ENCODE data around the gene CHST3.
A peak's percentile ranks its signal among the peaks of the same experiment; 100 is the strongest.

Gene CHST3

GRCh38 chr10:72038458-72039001, 74.3 kb downstream of the CHST3 start:
- Histone ChIP-seq H3K27me3 (ENCODE audit: control insufficient read depth, insufficient read depth, low read length) (no peaks in the 10 kb centered on the region), H3K27ac (ENCODE audit: low read depth, low read length) (no peak overlapping the region), H3K4me1 (ENCODE audit: control insufficient read depth, insufficient read depth, low read length) (no peaks in the 10 kb centered on the region), H3K9ac (ENCODE audit: low read length) (no peak overlapping the region), H3K4me3 (ENCODE audit: low read length) (no peak overlapping the region), H3K36me3 (ENCODE audit: control insufficient read depth, insufficient read depth, low read length) (no peaks in the 10 kb centered on the region)

- Histone ChIP-seq H3K4me1 (ENCODE audit: control insufficient read depth, insufficient read depth, low read length) (peaks cover 2% of the 10 kb centered on the region), H3K27ac (ENCODE audit: low read depth, low read length) (no peak overlapping the region), H3K4me3 (ENCODE audit: low read length) (no peak overlapping the region)
Observed at GRCh38 chr10:72039377-72039776, 75.2 kb downstream of the CHST3 start.

GRCh38 chr10:72041491-72041890, 77.3 kb downstream of the CHST3 start:
- Histone ChIP-seq H3K36me3 (ENCODE audit: control insufficient read depth, insufficient read depth, low read length) (no peaks in the 10 kb centered on the region), H3K4me1 (ENCODE audit: control insufficient read depth, insufficient read depth, low read length) (peaks cover 7% of the 10 kb centered on the region), H3K27me3 (ENCODE audit: control insufficient read depth, insufficient read depth, low read length) (no peaks in the 10 kb centered on the region), H3K27ac (ENCODE audit: low read depth, low read length) (no peak overlapping the region), H3K9ac (ENCODE audit: low read length) (no peak overlapping the region), H3K4me3 (ENCODE audit: low read length) (no peak overlapping the region)

More at GRCh38 chr10:72039377-72039776, 75.2 kb downstream of the CHST3 start:
- Histone ChIP-seq H3K36me3 (ENCODE audit: control insufficient read depth, insufficient read depth, low read length) (no peaks in the 10 kb centered on the region), H3K9ac (ENCODE audit: low read length) (no peak overlapping the region), H3K27me3 (ENCODE audit: control insufficient read depth, insufficient read depth, low read length) (no peaks in the 10 kb centered on the region)

GRCh38 chr10:72043016-72043834, 79.0 kb downstream of the CHST3 start:
- peaks cover 7% of the 10 kb centered on the region for H3K4me1 ChIP-seq (ENCODE audit: control insufficient read depth, insufficient read depth, low read length)
- H3K27ac ChIP-seq (ENCODE audit: low read depth, low read length): no peak overlapping the region
- no peak overlapping the region for H3K4me3 ChIP-seq (ENCODE audit: low read length)
- H3K9ac ChIP-seq (ENCODE audit: low read length): no peak overlapping the region
- no peaks in the 10 kb centered on the region for H3K36me3 ChIP-seq (ENCODE audit: control insufficient read depth, insufficient read depth, low read length)
- no peaks in the 10 kb centered on the region for H3K27me3 ChIP-seq (ENCODE audit: control insufficient read depth, insufficient read depth, low read length)

- Histone ChIP-seq H3K4me3 (ENCODE audit: low read length) (no peak overlapping the region), H3K36me3 (ENCODE audit: control insufficient read depth, insufficient read depth, low read length) (no peaks in the 10 kb centered on the region), H3K27ac (ENCODE audit: low read depth, low read length) (peak overlapping the region; percentile 62), H3K27me3 (ENCODE audit: control insufficient read depth, insufficient read depth, low read length) (no peaks in the 10 kb centered on the region), H3K4me1 (ENCODE audit: control insufficient read depth, insufficient read depth, low read length) (peaks cover 7% of the 10 kb centered on the region), H3K9ac (ENCODE audit: low read length) (no peak overlapping the region)
Observed at GRCh38 chr10:72044417-72045041, 80.3 kb downstream of the CHST3 start.

- no peaks in the 10 kb centered on the region for H3K27me3 ChIP-seq (ENCODE audit: control insufficient read depth, insufficient read depth, low read length)
- H3K4me3 ChIP-seq (ENCODE audit: low read length): no peak overlapping the region
- no peak overlapping the region for H3K9ac ChIP-seq (ENCODE audit: low read length)
- peaks cover 7% of the 10 kb centered on the region for H3K4me1 ChIP-seq (ENCODE audit: control insufficient read depth, insufficient read depth, low read length)
- H3K36me3 ChIP-seq (ENCODE audit: control insufficient read depth, insufficient read depth, low read length): no peaks in the 10 kb centered on the region
- H3K27ac ChIP-seq (ENCODE audit: low read depth, low read length): no peak overlapping the region
Observed at GRCh38 chr10:72045586-72045985, 81.4 kb downstream of the CHST3 start.

- H3K27ac ChIP-seq (ENCODE audit: low read depth, low read length): no peak overlapping the region
- no peak overlapping the region for H3K9ac ChIP-seq (ENCODE audit: low read length)
- no peaks in the 10 kb centered on the region for H3K36me3 ChIP-seq (ENCODE audit: control insufficient read depth, insufficient read depth, low read length)
- H3K27me3 ChIP-seq (ENCODE audit: control insufficient read depth, insufficient read depth, low read length): no peaks in the 10 kb centered on the region
- no peak overlapping the region for H3K4me3 ChIP-seq (ENCODE audit: low read length)
- peaks cover 7% of the 10 kb centered on the region for H3K4me1 ChIP-seq (ENCODE audit: control insufficient read depth, insufficient read depth, low read length)
Observed at GRCh38 chr10:72048450-72049124, 84.4 kb downstream of the CHST3 start.

- Histone ChIP-seq H3K9ac (ENCODE audit: low read length) (no peak overlapping the region), H3K27ac (ENCODE audit: low read depth, low read length) (no peak overlapping the region), H3K4me3 (ENCODE audit: low read length) (no peak overlapping the region), H3K4me1 (ENCODE audit: control insufficient read depth, insufficient read depth, low read length) (peaks cover 5% of the 10 kb centered on the region), H3K27me3 (ENCODE audit: control insufficient read depth, insufficient read depth, low read length) (no peaks in the 10 kb centered on the region), H3K36me3 (ENCODE audit: control insufficient read depth, insufficient read depth, low read length) (no peaks in the 10 kb centered on the region)
Observed at GRCh38 chr10:72049472-72049871, 85.3 kb downstream of the CHST3 start.

GRCh38 chr10:72049969-72050781, 86.0 kb downstream of the CHST3 start:
- Histone ChIP-seq H3K4me1 (ENCODE audit: control insufficient read depth, insufficient read depth, low read length) (no peaks in the 10 kb centered on the region), H3K27me3 (ENCODE audit: control insufficient read depth, insufficient read depth, low read length) (no peaks in the 10 kb centered on the region), H3K4me3 (ENCODE audit: low read length) (no peak overlapping the region), H3K9ac (ENCODE audit: low read length) (no peak overlapping the region), H3K27ac (ENCODE audit: low read depth, low read length) (no peak overlapping the region), H3K36me3 (ENCODE audit: control insufficient read depth, insufficient read depth, low read length) (no peaks in the 10 kb centered on the region)

- Histone ChIP-seq H3K9ac (ENCODE audit: low read length) (no peak overlapping the region), H3K27me3 (ENCODE audit: control insufficient read depth, insufficient read depth, low read length) (no peaks in the 10 kb centered on the region), H3K27ac (ENCODE audit: low read depth, low read length) (no peak overlapping the region)
Observed at GRCh38 chr10:72050873-72051272, 86.7 kb downstream of the CHST3 start.

GRCh38 chr10:72053690-72054089, 89.5 kb downstream of the CHST3 start:
- no peaks in the 10 kb centered on the region for H3K4me1 ChIP-seq (ENCODE audit: control insufficient read depth, insufficient read depth, low read length)
- no peak overlapping the region for H3K9ac ChIP-seq (ENCODE audit: low read length)
- no peaks in the 10 kb centered on the region for H3K27me3 ChIP-seq (ENCODE audit: control insufficient read depth, insufficient read depth, low read length)
- H3K36me3 ChIP-seq (ENCODE audit: control insufficient read depth, insufficient read depth, low read length): no peaks in the 10 kb centered on the region
- no peak overlapping the region for H3K4me3 ChIP-seq (ENCODE audit: low read length)
- H3K27ac ChIP-seq (ENCODE audit: low read depth, low read length): no peak overlapping the region

More at GRCh38 chr10:72050873-72051272, 86.7 kb downstream of the CHST3 start:
- H3K4me3 ChIP-seq (ENCODE audit: low read length): no peak overlapping the region
- H3K36me3 ChIP-seq (ENCODE audit: control insufficient read depth, insufficient read depth, low read length): no peaks in the 10 kb centered on the region
- no peaks in the 10 kb centered on the region for H3K4me1 ChIP-seq (ENCODE audit: control insufficient read depth, insufficient read depth, low read length)

- H3K4me3 ChIP-seq (ENCODE audit: low read length): no peak overlapping the region
- H3K36me3 ChIP-seq (ENCODE audit: control insufficient read depth, insufficient read depth, low read length): no peaks in the 10 kb centered on the region
- H3K27ac ChIP-seq (ENCODE audit: low read depth, low read length): no peak overlapping the region
- H3K9ac ChIP-seq (ENCODE audit: low read length): no peak overlapping the region
- no peaks in the 10 kb centered on the region for H3K27me3 ChIP-seq (ENCODE audit: control insufficient read depth, insufficient read depth, low read length)
- H3K4me1 ChIP-seq (ENCODE audit: control insufficient read depth, insufficient read depth, low read length): no peaks in the 10 kb centered on the region
Observed at GRCh38 chr10:72056113-72056512, 91.9 kb downstream of the CHST3 start.

Measured in rectal smooth muscle tissue (tissue), 1 donor.